SU-DHL-6 (cell line): ENCODE results near the gene CBX5.

Source experiments
- H2AFZ ChIP-seq: fragments of 200-600 bp; sonication (generic); 2 replicates; pipeline ENCODE4 v1.6.1; 2014; ENCODE audit warnings: low read depth, mild to moderate bottlenecking, moderate library complexity, mixed read lengths, antibody characterized with exemption, low read length; ENCODE audit not compliant: severe bottlenecking
- H3F3A ChIP-seq: fragments of 200-600 bp; shearing (Covaris generic); 2 replicates; pipeline ENCODE4 v1.6.0; 2016; ENCODE audit warnings: antibody characterized with exemption, mild to moderate bottlenecking; ENCODE audit not compliant: insufficient read depth
- H3K27ac ChIP-seq: fragments of 200-600 bp; sonication (generic); 2 replicates; pipeline ENCODE4 v1.5.1; 2016; ENCODE audit warnings: low read depth, mild to moderate bottlenecking, low read length, moderate library complexity, mixed read lengths
- H3K27me3 ChIP-seq: fragments of 200-600 bp; sonication (generic), shearing (Covaris generic); 2 replicates; pipeline ENCODE4 v1.6.0; 2014; ENCODE audit warnings: mild to moderate bottlenecking, low read length
- H3K36me3 ChIP-seq: fragments of 200-600 bp; sonication (generic); 2 replicates; pipeline ENCODE4 v1.6.1; 2014; ENCODE audit warnings: mild to moderate bottlenecking, low read length, mixed read lengths
- H3K4me2 ChIP-seq: fragments of 300-600, 200-600 bp; shearing (Covaris generic), sonication (generic); 2 replicates; pipeline ENCODE4 v1.6.0; 2014; ENCODE audit warnings: low read length, low read depth, mild to moderate bottlenecking; ENCODE audit not compliant: poor library complexity, severe bottlenecking
- H3K4me3 ChIP-seq: fragments of 200-600 bp; sonication (generic); 2 replicates; pipeline ENCODE4 v1.5.1; 2014; ENCODE audit warnings: antibody characterized with exemption, low read length, mild to moderate bottlenecking, mixed read lengths; ENCODE audit not compliant: insufficient read depth, poor library complexity, severe bottlenecking
- H3K79me2 ChIP-seq: fragments of 200-600 bp; sonication (generic); 2 replicates; pipeline ENCODE4 v1.6.1; 2014; ENCODE audit warnings: mild to moderate bottlenecking, low read length, moderate library complexity; ENCODE audit not compliant: insufficient read depth
- H3K9ac ChIP-seq: fragments of 200-600 bp; sonication (generic); 2 replicates; pipeline ENCODE4 v1.7.0; 2014; ENCODE audit warnings: mild to moderate bottlenecking, low read length
- H3K9me2 ChIP-seq: fragments of 200-600 bp; sonication (generic); replicated peaks from 2 replicates; pipeline ENCODE4 v1.6.1; 2014; ENCODE audit warnings: low read length; ENCODE audit not compliant: insufficient read depth
- H3K9me3 ChIP-seq: fragments of 200-600 bp; sonication (generic); 2 replicates; pipeline ENCODE4 v1.6.1; 2014; ENCODE audit warnings: low read length, mixed read lengths; ENCODE audit not compliant: insufficient read depth
- H4K20me1 ChIP-seq: fragments of 200-600 bp; sonication (generic); 2 replicates; pipeline ENCODE4 v1.6.1; 2014; ENCODE audit warnings: low read depth, mild to moderate bottlenecking, antibody characterized with exemption, low read length, moderate library complexity, mixed read lengths
- CTCF ChIP-seq: fragments of 200-600 bp; sonication (generic); IDR thresholded peaks from one replicate; pipeline ENCODE4 v1.5.1; 2017; ENCODE audit warnings: antibody characterized with exemption, mild to moderate bottlenecking, low read length, moderate library complexity; ENCODE audit not compliant: insufficient read depth, poor library complexity, severe bottlenecking
- EZH2phosphoT487 ChIP-seq: fragments of 200-600 bp; sonication (generic), shearing (Covaris generic); conservative IDR thresholded peaks from 2 replicates; pipeline ENCODE4 v1.6.1; 2018; ENCODE audit warnings: mild to moderate bottlenecking, antibody characterized with exemption, low read length, moderate library complexity, mixed read lengths

The CBX5 gene

DNA sequence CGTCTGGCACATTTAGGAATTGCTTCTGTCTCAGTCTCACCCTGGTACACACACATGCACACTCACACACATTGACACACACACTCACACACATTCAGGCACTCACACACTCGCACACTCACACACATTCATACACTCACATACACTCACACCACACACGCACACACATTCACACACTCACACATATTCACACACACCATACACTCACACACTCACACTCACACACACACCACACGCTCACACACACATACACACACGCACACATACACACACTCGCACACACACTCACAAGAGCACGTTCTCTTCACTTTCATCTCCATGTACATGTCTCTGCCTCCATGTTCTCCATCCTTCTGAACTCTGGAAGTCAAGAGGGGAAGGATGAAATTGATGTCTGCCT lies 68.0 kb downstream of the CBX5 start:
- Histone ChIP-seq H2AFZ (no peak overlapping the region), H3K27me3 (no peaks in the 10 kb centered on the region), H4K20me1 (no peaks in the 10 kb centered on the region), H3K4me2 (no peak overlapping the region), H3K79me2 (no peaks in the 10 kb centered on the region), H3K36me3 (no peaks in the 10 kb centered on the region), H3K9me2 (no peaks in the 10 kb centered on the region), H3K27ac (no peak overlapping the region), H3K4me3 (no peak overlapping the region), H3K9ac (no peak overlapping the region), H3K9me3 (no peaks in the 10 kb centered on the region), H3F3A (peaks cover 14% of the 10 kb centered on the region)
- no peak for TF ChIP-seq CTCF
- TF ChIP-seq EZH2phosphoT487 = no peak

DNA sequence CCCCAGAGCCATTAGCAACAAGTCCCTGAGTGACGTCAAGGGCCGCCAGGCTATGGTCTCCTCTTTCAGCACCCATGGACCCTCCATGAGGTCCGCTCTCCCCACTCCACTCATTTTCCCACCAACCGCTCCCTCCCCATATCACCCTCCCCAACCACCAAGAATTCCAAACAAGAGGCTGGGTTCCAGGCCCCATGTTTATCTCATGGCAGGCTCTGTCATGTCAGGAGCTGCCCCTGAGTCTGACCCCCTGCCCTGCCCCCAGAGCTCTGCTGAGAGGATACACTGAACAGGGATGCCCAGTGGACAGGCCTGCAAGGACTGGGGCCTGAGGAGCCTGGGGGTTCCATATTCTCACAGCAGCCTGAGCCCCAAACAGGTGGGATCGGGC lies 69.5 kb downstream of the CBX5 start:
- no peaks in the 10 kb centered on the region for H4K20me1 ChIP-seq
- no peaks in the 10 kb centered on the region for H3K27me3 ChIP-seq
- no peaks in the 10 kb centered on the region for H3K9me2 ChIP-seq
- H3K4me2 ChIP-seq = no peak overlapping the region
- H3K9me3 ChIP-seq = no peaks in the 10 kb centered on the region
- no peaks in the 10 kb centered on the region for H3F3A ChIP-seq
- H3K27ac ChIP-seq = no peak overlapping the region
- H3K4me3 ChIP-seq = no peak overlapping the region
- no peaks in the 10 kb centered on the region for H3K36me3 ChIP-seq
- H3K9ac ChIP-seq = no peak overlapping the region
- H3K79me2 ChIP-seq = no peaks in the 10 kb centered on the region
- TF ChIP-seq EZH2phosphoT487 (no peak), CTCF (no peak)
- no peak overlapping the region for H2AFZ ChIP-seq

DNA sequence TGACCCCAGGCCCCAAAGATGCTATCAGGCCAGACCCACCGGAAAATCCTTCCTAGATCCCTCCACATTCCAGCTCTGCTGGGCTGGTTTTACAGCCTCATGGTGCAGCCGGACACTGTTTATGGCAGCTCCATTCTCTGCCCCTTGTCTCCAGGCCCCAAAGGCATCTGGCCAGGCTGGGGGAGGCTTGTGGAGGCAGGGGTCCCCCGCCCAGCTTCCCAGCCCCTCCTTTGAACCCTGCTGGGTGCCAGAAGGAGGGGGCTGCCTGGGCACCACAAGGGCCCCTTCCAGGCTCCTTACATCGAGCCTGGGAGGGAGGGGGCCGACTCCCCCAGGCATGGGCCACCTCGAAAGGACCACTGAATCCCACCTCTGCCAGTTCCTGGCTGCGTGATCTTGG lies 71.3 kb downstream of the CBX5 start:
- no peak overlapping the region for H3K27ac ChIP-seq

More for the DNA sequence above, 71.3 kb downstream of the CBX5 start:
- H2AFZ ChIP-seq = no peak overlapping the region
- no peak overlapping the region for H3K9ac ChIP-seq
- no peaks in the 10 kb centered on the region for H3K9me3 ChIP-seq
- TF ChIP-seq EZH2phosphoT487 (no peak), CTCF (no peak)
- no peaks in the 10 kb centered on the region for H3K27me3 ChIP-seq
- no peaks in the 10 kb centered on the region for H3K36me3 ChIP-seq
- no peaks in the 10 kb centered on the region for H3K79me2 ChIP-seq
- H3K4me3 ChIP-seq = no peak overlapping the region
- H3K4me2 ChIP-seq = no peak overlapping the region
- no peaks in the 10 kb centered on the region for H3F3A ChIP-seq
- H3K9me2 ChIP-seq = no peaks in the 10 kb centered on the region
- H4K20me1 ChIP-seq = no peaks in the 10 kb centered on the region
